HepG2 (cell line): Measurements from ENCODE around the gene FAM83C. TPM values are rescaled to one million over a fixed set of nuclear protein-coding genes. Genes with fewer than 3 reads are reported as not detected.
A peak's percentile ranks its signal among the peaks of the same experiment; 100 is the strongest.

ENCODE experiments used
- ASH2L ChIP-seq: fragments of 300-600, 200-600 bp; sonication (generic); IDR thresholded peaks from 2 replicates; pipeline ENCODE4 v1.7.0; 2017; ENCODE audit warnings: low read depth, mild to moderate bottlenecking, moderate library complexity, mixed read lengths, low read length; ENCODE audit not compliant: insufficient read length
- ATRX ChIP-seq: sonication (generic); formaldehyde crosslinking; IDR thresholded peaks from 2 replicates; pipeline ENCODE4 v1.4.0; 2020; ENCODE audit warnings: missing genetic modification reagents, borderline replicate concordance
- FOXK1 ChIP-seq: sonication (generic); formaldehyde crosslinking; IDR thresholded peaks from 2 replicates; pipeline ENCODE4 v1.4.0; 2020; ENCODE audit warnings: low read depth, missing genetic modification reagents, borderline replicate concordance
- HCFC1 ChIP-seq: fragments of 150-350 bp; IDR thresholded peaks from 2 replicates; pipeline ENCODE4 v1.6.1; 2014; ENCODE audit warnings: low read depth, low read length
- NR3C1 ChIP-seq: sonication (generic); formaldehyde crosslinking; IDR thresholded peaks from 2 replicates; pipeline ENCODE4 v1.4.0; 2020; ENCODE audit warnings: missing genetic modification reagents
- SMAD3 ChIP-seq: sonication (generic); formaldehyde crosslinking; IDR thresholded peaks from 2 replicates; pipeline ENCODE4 v1.4.0; 2020; ENCODE audit warnings: missing genetic modification reagents
- SP2 ChIP-seq: sonication (generic); formaldehyde crosslinking; IDR thresholded peaks from 2 replicates; pipeline ENCODE4 v1.5.1; 2020; ENCODE audit warnings: mild to moderate bottlenecking, missing genetic modification reagents
- TBL1XR1 ChIP-seq: fragments of 150-350 bp; IDR thresholded peaks from 2 replicates; pipeline ENCODE4 v1.6.1; 2014; ENCODE audit warnings: borderline replicate concordance, low read length; ENCODE audit not compliant: partially characterized antibody
- U2AF2 ChIP-seq: fragments of 200-400 bp; formaldehyde crosslinking; IDR thresholded peaks from 2 replicates; pipeline ENCODE4 v1.6.1; 2017; ENCODE audit warnings: low read depth, mild to moderate bottlenecking, low read length
- ZBTB8A ChIP-seq: sonication (generic); formaldehyde crosslinking; IDR thresholded peaks from 2 replicates; pipeline ENCODE4 v1.4.0; 2020; ENCODE audit warnings: mild to moderate bottlenecking, low read depth, missing genetic modification reagents, borderline replicate concordance
- ZNF234 ChIP-seq: sonication (generic); formaldehyde crosslinking; conservative IDR thresholded peaks from 2 replicates; pipeline ENCODE4 v1.5.1; 2020; ENCODE audit warnings: mild to moderate bottlenecking, missing genetic modification reagents
- ZNF720 ChIP-seq: sonication (generic); formaldehyde crosslinking; IDR thresholded peaks from 2 replicates; pipeline ENCODE4 v1.4.0; 2020; ENCODE audit warnings: missing genetic modification reagents
- ZNF772 ChIP-seq: sonication (generic); formaldehyde crosslinking; IDR thresholded peaks from 2 replicates; pipeline ENCODE4 v1.5.0; 2020; ENCODE audit warnings: mild to moderate bottlenecking, missing genetic modification reagents
- ZNF816 ChIP-seq: sonication (generic); formaldehyde crosslinking; IDR thresholded peaks from 2 replicates; pipeline ENCODE4 v1.8.0; 2022; ENCODE audit warnings: missing genetic modification reagents, mild to moderate bottlenecking, borderline replicate concordance
- polyA plus RNA-seq, 8 experiments: library from polyadenylated mRNA; depleted of rRNA in 3 of 8; stranded (reverse) in 7 of 8; unstranded in 1 of 8; fragments of >200 nt; fragmentation: Illumina TruSeq in 4 of 8; extraction: Trizol in 4 of 8; gene quantifications; 2 replicates each; pipeline versions ENCODE4 v1.2.1 to v1.2.3, GENCODE V29; 2011 to 2016; ENCODE audit warnings: low read depth in 4 of 8, missing spikeins in 1 of 8, mixed read lengths in 1 of 8; ENCODE audit not compliant: insufficient read depth in 1 of 8
- total RNA-seq, 5 experiments: library from RNA; depleted of rRNA; stranded (reverse); fragments of >200 nt; fragmentation: Illumina TruSeq; extraction: Trizol; gene quantifications; 2 replicates each; pipeline ENCODE4 v1.2.3, GENCODE V29; 2016; ENCODE audit warnings: low read depth in 1 of 5
- TF ChIP-seq, protein P1 (sequence below): sonication (generic); formaldehyde crosslinking; IDR thresholded peaks from 2 replicates; pipeline ENCODE4 v1.5.1; 2020; ENCODE audit warnings: missing genetic modification reagents, mild to moderate bottlenecking, borderline replicate concordance
- TF ChIP-seq, protein P2 (sequence below): IDR thresholded peaks from 2 replicates; pipeline ENCODE4 v1.6.1; 2016; ENCODE audit warnings: mild to moderate bottlenecking, missing biosample characterization, missing genetic modification reagents
- TF ChIP-seq, protein P3 (sequence below): sonication (generic); formaldehyde crosslinking; IDR thresholded peaks from 2 replicates; pipeline ENCODE4 v1.4.0; 2020; ENCODE audit warnings: missing genetic modification reagents
- TF ChIP-seq, protein P4 (sequence below): sonication (generic); formaldehyde crosslinking; IDR thresholded peaks from 2 replicates; pipeline ENCODE4 v1.4.0; 2020; ENCODE audit warnings: missing genetic modification reagents, borderline replicate concordance
- TF ChIP-seq, protein P5 (sequence below): sonication (generic); formaldehyde crosslinking; IDR thresholded peaks from 2 replicates; pipeline ENCODE4 v1.8.0; 2022; ENCODE audit warnings: missing genetic modification reagents, mild to moderate bottlenecking, inconsistent platforms, borderline replicate concordance

FAM83C gene
- total and polyA plus RNA-seq, 2 of the 13 experiments (the other 11 are each of a cell fraction or from before 2014, with no cell fraction given) = 0.04 TPM; not detected in 1

DNA sequence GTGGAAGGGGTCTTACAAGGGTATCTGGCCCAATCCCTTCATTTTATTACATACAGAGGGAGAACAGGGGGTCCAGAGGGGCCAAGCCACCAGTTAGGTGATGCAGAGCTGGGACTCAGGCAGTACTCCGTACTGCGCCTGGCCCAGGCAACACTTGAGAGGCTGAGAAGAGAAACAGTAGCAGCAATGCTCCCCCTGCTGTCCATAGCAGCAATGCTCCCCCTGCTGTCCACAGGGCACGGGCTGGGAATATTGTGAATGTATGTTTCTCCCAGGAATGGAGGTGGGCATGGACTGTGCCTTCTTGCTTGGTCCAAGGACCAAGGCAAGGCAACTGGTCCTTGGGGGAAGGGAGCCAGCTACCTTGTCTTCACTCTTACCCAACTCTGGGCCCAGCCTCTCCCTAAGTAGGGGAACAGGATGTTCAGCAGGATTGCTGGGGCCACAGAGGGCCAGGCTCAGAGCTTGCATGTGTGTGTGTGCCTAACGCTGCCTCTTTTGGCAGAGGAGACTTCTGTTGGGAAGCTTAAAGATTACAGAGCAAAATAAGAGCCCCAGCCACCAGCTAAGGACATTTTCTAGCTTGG, 14.8 kb upstream of the FAM83C start (continued):
- TF ChIP-seq ATRX = no peak
- TF ChIP-seq, protein P1, sequence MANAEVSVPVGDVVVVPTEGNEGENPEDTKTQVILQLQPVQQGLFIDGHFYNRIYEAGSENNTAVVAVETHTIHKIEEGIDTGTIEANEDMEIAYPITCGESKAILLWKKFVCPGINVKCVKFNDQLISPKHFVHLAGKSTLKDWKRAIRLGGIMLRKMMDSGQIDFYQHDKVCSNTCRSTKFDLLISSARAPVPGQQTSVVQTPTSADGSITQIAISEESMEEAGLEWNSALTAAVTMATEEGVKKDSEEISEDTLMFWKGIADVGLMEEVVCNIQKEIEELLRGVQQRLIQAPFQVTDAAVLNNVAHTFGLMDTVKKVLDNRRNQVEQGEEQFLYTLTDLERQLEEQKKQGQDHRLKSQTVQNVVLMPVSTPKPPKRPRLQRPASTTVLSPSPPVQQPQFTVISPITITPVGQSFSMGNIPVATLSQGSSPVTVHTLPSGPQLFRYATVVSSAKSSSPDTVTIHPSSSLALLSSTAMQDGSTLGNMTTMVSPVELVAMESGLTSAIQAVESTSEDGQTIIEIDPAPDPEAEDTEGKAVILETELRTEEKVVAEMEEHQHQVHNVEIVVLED = no peak
- TF ChIP-seq U2AF2 = no peak
- TF ChIP-seq ZNF234 = no peak
- no peak for TF ChIP-seq NR3C1 (CRISPR knock-in tag)
- no peak for TF ChIP-seq ZBTB8A (CRISPR knock-in tag)
- peak; percentile 40 for TF ChIP-seq ASH2L
- TF ChIP-seq, protein P2, sequence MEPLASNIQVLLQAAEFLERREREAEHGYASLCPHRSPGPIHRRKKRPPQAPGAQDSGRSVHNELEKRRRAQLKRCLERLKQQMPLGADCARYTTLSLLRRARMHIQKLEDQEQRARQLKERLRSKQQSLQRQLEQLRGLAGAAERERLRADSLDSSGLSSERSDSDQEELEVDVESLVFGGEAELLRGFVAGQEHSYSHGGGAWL = no peak
- TF ChIP-seq SP2 = no peak
- no peak for TF ChIP-seq ZNF816 (CRISPR knock-in tag)
- TF ChIP-seq, protein P3, sequence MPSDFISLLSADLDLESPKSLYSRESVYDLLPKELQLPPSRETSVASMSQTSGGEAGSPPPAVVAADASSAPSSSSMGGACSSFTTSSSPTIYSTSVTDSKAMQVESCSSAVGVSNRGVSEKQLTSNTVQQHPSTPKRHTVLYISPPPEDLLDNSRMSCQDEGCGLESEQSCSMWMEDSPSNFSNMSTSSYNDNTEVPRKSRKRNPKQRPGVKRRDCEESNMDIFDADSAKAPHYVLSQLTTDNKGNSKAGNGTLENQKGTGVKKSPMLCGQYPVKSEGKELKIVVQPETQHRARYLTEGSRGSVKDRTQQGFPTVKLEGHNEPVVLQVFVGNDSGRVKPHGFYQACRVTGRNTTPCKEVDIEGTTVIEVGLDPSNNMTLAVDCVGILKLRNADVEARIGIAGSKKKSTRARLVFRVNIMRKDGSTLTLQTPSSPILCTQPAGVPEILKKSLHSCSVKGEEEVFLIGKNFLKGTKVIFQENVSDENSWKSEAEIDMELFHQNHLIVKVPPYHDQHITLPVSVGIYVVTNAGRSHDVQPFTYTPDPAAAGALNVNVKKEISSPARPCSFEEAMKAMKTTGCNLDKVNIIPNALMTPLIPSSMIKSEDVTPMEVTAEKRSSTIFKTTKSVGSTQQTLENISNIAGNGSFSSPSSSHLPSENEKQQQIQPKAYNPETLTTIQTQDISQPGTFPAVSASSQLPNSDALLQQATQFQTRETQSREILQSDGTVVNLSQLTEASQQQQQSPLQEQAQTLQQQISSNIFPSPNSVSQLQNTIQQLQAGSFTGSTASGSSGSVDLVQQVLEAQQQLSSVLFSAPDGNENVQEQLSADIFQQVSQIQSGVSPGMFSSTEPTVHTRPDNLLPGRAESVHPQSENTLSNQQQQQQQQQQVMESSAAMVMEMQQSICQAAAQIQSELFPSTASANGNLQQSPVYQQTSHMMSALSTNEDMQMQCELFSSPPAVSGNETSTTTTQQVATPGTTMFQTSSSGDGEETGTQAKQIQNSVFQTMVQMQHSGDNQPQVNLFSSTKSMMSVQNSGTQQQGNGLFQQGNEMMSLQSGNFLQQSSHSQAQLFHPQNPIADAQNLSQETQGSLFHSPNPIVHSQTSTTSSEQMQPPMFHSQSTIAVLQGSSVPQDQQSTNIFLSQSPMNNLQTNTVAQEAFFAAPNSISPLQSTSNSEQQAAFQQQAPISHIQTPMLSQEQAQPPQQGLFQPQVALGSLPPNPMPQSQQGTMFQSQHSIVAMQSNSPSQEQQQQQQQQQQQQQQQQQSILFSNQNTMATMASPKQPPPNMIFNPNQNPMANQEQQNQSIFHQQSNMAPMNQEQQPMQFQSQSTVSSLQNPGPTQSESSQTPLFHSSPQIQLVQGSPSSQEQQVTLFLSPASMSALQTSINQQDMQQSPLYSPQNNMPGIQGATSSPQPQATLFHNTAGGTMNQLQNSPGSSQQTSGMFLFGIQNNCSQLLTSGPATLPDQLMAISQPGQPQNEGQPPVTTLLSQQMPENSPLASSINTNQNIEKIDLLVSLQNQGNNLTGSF (CRISPR knock-in tag) = no peak
- TF ChIP-seq, protein P4, sequence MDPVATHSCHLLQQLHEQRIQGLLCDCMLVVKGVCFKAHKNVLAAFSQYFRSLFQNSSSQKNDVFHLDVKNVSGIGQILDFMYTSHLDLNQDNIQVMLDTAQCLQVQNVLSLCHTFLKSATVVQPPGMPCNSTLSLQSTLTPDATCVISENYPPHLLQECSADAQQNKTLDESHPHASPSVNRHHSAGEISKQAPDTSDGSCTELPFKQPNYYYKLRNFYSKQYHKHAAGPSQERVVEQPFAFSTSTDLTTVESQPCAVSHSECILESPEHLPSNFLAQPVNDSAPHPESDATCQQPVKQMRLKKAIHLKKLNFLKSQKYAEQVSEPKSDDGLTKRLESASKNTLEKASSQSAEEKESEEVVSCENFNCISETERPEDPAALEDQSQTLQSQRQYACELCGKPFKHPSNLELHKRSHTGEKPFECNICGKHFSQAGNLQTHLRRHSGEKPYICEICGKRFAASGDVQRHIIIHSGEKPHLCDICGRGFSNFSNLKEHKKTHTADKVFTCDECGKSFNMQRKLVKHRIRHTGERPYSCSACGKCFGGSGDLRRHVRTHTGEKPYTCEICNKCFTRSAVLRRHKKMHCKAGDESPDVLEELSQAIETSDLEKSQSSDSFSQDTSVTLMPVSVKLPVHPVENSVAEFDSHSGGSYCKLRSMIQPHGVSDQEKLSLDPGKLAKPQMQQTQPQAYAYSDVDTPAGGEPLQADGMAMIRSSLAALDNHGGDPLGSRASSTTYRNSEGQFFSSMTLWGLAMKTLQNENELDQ (CRISPR knock-in tag) = no peak
- no peak for TF ChIP-seq HCFC1
- no peak; the same call in 1 of the 2 replicates for TF ChIP-seq SMAD3 (CRISPR knock-in tag)
- no peak for TF ChIP-seq ZNF772
- TF ChIP-seq TBL1XR1 = no peak
- TF ChIP-seq, protein P5, sequence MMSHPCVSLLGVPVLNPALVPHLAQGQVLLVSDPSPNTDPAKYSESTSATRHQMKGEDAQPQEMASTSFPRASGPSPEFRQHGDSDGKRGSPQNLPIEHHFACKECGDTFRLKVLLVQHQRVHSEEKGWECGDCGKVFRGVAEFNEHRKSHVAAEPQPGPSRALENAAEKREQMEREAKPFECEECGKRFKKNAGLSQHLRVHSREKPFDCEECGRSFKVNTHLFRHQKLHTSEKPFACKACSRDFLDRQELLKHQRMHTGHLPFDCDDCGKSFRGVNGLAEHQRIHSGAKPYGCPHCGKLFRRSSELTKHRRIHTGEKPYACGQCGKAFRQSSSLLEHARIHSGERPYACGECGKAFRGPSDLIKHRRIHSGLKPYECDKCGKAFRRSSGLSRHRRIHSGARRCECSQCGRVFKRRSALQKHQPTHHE (CRISPR knock-in tag) = no peak
- TF ChIP-seq FOXK1 (CRISPR knock-in tag) = peak; percentile 52; the same call in 1 of the 2 replicates
- no peak for TF ChIP-seq ZNF720 (CRISPR knock-in tag)
